Bone marrow (tissue), 2 donors: Measurements from ENCODE around the gene CDYL2.

Experiments used
- DNase-seq, 2 donors: peaks; one replicate each; lab custom pipeline; 2025; lab: John Stamatoyannopoulos, UW

The CDYL2 gene

DNA sequence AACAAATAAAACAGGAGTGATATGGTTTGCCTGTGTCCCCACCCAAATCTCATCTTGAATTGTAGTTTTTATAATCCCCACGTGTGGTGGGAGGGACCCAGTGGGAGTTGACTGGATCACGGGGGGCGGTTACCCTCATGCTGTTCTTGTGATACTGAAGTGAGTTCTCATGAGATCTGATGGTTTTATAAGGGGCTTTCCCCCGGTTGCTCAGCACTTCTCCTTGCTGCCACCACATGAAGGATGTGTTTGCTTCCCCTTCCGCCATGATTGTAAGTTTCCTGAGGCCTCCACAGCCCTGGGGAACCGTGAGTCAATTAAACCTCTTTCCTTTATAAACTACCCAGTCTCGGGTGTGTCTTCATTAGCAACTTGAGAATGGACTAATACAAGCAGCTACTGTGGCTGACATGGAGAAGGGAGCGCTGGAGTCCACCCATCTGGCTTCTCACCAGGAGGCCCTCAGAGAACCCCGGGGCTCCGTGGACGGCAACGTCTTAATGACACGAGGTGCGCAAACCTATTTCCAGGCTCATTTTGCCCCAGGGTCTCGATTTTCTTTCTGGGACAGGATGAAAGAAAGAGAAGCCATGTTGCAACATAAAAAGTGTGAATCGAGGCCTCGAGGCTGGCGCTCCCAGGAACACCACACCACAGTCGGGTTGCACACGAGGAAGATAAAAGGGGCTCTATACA, 134.1 kb downstream of the CDYL2 start:
- DNase-seq: peak; percentile 7 to 16

DNA sequence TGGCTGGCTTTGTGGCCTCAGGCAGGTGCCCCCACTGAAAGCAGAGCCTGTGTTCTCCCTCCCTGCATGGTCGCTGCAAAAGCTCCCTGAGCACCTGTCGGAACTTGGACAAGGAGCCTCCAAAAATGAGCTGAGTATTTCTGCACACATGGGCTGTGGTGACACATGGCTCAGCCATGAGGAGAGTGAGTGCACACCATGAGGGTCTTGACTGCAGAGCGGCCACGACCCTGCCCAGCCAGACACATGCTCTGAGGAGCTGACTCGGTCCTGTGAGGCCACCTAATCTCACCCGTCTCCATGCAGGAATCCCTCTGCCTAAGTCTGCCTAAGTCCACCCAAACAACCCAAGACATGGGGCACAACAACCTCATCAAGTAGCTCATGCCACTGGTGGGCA, 134.7 kb downstream of the CDYL2 start:
- no peak for DNase-seq

DNA sequence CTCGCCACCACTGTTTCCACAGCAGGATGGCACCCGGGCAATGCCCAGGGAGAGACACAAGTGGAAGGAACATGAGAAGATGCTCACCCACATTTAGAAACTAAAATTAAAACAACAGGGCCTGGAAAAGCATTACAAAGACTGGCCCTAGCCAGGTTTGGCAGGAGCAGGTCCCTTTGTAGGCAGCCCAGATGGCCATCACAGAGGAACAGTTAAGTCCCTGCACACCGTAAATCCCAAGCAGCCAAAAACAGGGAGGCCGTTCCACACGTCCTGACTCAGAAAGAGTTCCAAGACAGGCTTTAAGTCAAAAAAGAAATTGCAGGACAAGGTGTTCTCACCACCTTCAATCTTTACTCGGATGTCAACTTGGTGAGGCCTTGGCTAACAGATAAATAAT, 136.5 kb downstream of the CDYL2 start:
- no peak for DNase-seq

DNA sequence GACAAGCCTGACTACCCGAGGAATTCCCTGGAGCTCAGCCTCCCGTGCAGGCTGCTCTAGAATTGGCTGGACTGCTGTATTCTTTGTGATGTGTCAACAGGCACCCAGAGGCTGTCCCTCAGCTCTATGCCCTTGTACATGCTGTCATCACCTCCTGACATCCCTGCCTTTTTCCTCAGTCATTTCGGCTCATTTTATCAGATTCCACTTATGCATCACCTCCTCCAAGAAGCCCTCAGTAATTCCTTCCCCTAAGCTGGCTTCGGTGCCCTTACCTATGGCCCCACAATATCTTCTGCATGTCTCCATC, 137.2 kb downstream of the CDYL2 start:
- DNase-seq: no peak

DNA sequence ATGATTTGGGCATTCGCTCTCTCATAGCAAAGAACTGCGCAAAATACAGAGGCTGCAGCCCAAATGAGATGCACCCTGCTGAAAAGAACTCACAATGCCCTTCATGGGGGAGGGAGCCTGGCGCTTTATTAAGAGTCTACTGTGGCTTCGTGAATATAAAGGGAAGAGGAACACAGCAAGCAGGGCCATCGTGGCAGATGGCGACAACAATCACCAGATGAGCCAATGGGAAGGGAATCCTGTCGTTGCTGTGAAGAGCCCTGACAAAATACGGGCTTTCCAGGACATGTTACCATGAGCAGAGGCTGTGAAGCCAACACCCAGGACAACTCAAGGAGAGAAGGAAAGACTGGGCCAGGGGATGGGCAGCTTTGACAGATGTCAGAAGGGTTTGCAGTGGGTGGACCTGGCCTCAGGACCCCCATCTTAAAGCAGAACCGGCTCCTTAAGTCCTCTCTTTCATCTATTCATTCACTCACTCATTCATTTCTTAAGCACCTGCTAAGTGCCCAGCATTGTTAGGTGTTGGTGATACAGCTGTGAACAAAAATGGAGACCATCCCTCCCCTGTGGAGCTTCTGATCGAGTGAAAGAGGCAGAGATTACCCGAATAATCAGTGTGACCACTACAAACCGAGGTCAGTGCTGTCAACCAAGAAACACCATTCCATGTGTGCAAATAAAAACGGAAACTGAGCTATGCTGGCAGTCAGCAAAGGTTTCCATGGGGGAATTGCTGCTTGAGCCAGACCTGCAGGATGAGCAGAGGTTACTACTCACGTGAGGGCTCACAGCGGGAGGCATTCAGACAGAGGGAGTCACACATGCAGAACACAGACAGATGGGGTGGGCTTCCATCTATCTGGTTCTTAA, 137.8 kb downstream of the CDYL2 start:
- no peak for DNase-seq

DNA sequence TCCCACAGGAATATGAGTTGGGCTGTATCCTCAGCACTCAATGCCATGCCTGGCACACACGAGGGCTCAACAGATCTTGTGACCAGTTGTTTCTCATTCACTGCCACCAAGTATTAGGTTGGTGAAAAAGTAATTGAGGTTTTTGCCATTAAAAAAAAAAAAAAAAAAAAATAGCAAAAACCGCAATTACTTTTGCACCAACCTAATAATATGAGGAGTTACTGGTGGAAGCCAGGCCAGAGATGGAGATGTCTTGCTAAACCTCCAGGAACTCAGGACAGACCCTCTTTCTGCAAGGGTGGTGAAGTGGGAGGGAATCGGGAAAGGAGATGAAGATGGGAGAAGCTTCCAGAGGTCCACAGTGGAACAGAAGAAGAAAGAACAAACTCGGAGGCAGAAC, 139.0 kb downstream of the CDYL2 start:
- DNase-seq: no peak

DNA sequence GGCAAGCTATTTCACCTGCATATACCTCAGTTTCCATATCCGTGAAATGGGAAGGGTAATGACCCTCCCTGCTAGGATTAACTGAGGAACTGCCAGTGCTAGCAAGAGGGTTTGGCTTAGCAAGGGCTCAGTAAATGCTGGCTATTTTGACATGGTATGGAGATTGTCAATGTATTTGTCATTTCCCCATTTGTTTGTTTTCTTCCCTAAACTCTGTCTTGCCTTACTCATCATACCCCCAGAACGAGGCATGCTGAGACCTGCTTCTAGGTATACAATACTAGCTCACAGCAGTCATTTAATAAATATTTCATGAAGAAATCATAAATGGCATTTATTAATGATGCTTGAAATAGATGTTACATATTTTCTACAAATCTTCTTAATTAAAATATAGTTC, 139.6 kb downstream of the CDYL2 start:
- DNase-seq: no peak

DNA sequence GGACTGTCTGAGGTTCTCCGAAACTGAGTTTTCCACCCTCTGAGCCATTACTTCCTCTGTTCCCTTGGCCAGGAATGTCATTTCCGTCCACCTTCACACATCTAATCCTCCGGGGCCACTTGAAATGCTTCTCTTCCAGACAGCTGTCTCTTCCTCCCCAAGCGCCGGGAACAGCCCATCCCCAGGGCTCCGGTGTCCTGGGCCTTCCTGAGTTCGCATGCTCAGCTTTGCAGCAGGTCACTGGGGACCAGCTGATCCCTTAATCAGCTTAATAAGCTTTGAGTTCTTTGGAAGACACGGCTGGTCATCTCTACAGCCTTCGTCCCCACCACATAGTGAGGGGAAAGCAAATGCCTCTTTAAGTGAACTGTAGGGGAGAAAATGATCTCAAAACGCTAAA, 140.2 kb downstream of the CDYL2 start:
- no peak for DNase-seq

DNA sequence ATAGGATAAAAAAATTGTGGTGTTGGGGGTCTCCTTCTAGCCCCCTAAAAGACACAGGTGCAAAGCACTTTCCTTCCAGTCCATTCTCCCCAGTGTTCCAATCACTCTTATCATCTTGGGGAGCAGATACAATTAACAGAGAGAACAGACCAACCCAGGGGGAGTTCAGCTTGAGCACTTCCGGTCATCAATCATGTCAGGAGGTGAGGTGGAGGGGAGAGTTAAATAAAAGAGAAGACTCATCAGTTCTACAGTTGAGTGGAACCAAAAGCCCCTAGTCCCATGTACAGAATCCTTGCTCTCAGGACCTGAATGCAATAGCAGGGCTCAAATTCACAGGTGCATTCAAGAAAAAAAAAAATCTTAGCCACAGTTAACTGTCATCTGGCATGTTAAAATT, 141.3 kb downstream of the CDYL2 start:
- no peak for DNase-seq

DNA sequence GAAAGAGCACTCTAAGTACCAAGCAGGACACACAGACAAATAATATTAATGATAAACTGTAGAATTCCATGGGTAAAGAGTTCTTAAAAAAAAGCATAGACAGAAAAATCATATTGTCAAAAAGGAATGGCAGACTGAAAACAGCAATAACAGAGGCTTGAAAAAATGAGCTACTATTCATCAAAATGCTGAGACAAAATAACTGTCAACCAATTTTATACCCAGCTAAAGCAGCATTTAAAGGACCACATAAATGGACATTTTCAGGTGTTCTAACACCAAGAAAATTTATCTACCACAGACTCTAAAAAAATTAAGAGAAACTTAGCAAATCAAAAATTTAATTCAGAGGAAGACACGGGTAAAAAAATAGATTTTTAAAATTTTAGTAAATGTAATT, 144.5 kb downstream of the CDYL2 start:
- no peak for DNase-seq

DNA sequence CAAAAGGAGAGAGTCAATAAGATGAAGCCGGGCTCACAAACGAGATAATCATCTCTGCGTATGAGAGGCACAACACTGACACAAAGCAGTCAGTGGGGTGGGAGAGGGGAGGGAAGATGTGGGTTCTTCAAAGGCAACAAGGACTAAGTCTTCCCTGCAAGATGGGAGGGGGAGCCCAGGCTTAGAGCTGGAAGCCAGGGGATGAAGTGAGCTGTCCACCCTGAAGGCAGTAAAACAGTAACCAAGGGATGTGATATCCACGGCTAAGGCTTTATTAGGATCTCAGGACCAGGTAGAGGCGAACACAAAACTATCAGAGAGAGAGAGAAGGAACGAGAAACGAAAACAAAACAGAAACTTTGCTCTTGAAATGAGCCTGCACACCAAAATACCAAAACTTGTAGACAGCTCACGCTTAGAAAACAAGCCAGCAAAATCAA, 147.7 kb downstream of the CDYL2 start:
- DNase-seq: no peak

DNA sequence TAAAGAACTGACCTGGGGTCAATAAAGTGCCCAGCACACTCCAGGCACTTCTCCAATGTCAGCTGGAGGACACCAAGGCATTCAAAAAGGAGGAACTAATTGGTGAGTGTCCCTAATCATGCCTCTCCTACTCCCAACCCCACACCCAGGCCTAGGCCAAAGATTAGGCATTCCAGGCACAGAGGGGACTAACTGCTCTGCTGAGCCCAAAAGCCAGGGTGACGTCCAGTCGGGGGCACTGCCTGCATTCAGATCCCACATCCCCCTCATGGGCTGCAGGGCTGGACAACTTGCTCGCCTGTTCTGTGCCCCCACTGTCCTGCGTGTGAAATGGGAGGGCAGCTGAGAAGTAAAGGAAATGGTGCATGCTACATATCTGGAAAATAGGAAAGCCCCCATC, 148.2 kb downstream of the CDYL2 start:
- DNase-seq: no peak

DNA sequence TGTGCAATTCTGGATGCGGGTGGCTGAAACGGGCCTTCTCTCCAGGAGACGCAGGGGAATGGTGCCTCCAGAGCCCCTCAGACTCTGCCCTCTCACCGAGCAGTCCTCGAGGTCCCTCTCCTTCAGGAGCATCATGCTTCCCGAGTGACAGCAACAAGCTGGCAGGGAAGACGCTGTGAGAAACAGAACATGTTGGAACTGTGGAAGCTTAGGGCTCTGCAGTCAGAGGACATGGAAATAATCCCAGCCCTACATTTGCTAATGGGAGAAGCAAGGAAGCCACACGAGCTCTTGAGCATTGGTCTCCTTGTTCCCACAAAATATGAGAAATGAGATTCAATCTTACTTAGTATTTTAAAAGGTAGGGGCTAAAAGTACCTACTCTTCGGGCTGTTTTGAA, 148.6 kb downstream of the CDYL2 start:
- DNase-seq: no peak

DNA sequence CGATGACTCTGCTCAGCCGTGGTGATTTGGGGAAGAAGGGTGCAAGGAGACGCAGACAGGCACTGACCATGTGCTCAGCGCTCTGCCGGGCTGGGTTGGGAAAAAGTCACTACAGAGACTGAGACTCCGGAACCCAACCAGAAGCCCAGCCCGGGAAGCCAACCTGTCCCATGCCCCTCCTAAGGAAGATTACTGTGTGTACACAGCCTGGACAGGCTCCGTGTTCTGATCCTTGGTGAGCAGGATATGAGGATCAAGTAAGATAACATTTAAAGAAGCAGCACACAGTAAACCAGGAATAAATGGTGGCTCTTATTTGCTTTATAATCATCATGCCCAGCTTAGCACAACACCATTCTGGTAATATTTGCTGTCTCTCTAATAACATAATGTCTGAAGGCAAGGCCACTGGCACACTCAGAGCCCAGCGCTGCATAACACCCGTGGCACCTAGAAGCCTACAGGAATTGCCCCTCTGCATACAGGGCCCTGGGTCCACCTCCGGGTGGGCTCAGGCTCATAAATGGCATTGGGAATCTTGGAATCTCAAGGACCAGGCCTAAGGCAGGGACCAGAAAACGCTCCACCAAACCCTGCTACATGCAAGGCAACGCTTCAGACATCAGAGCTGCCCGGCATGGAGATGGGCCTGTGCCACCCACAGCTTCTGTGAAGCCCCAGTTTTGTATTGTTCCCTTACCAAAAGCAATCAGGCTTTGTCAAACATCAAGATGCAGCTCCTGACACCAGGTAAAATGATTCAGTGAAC, 150.1 kb downstream of the CDYL2 start:
- no peak for DNase-seq

DNA sequence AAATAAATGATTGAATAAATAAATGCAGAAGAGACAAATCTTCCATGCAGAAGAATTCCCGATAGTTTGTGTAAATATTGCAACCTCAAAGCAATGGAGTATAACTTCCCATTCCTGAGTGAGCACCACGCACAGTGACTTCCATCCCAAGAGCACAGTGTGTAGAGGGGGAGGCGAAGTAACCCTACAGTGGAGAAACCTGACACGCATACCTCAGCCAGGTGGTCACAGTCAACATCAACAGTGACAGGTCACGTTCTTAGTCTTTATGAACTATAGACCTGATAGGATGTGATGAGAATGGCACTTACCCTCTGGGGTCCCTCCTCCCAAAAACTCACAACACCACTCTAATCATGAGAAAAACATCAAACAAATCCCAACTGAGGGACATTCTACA, 152.0 kb downstream of the CDYL2 start:
- DNase-seq: no peak

DNA sequence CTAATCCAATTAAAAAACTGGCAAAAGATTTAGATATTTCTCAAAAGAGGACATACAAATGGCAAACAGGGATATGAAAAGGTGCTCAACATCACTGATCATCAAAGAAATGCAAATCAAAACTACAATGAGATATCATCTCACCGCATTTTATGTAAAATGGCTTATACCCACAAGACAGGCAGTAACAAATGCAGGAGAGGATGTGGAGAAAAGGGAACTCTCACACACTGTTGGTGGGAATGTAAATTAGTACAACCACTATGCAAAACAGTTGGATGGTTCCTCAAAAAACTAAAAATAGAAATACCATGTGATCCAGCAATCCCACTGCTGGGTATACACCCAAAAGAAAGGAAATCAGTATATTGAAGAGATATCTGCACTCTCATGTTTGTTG, 154.1 kb downstream of the CDYL2 start:
- peak in 1 of 2 donors; percentile 8 for DNase-seq

DNA sequence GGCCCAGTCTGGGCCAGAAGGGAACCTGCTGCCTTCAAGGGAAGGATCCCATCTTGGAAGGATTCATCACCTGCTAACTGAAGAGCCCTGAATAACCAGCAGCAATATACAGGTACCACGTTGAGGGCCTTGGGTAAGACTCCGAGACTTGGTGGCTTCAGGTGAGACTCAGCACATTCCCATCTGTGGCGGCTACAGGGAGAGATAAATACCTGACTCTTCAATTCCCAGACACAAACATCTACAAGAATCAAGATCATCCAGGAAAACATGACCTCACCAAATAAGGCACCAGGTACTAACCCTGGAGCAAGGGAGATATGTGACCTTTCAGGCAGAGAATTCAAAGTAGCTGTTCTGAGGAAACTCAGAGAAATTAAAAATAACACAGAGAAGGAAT, 164.1 kb downstream of the CDYL2 start:
- DNase-seq: no peak

DNA sequence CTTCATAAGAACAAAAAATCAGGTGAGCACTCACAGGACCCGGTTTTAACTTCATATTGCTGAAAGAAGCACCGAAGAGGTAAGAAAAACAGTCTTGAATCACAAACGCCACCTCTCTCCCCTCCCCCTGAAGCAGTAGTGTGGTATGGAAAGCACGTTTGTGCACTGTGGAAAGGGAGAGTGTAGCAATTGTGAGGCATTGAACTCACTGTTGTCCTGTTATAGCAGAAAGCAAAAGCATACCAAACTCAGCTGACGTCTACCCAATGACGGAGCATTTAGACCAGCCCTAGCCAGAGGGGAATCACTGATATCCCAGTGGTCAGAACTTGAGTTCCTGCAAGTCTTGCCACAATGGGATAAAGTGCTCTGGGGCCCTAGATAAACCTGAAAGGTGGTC, 164.8 kb downstream of the CDYL2 start:
- no peak for DNase-seq

DNA sequence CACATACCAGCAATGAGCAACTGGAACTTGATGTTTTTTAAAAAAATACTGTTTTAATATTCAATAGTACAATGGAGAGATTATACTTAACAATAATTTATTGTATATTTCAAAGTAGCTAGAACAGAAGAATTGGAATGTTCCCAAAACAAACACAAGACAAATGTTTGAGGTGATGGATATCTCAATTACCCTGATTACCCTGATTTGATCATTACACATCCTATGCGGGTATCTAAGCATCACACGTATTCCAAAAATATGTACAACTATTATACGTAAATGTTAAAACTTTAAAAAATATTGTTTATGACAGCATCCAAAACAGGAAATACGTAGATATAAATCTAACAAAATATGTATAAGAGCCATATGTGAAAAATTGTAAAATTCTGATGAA, 166.8 kb downstream of the CDYL2 start:
- DNase-seq: no peak

DNA sequence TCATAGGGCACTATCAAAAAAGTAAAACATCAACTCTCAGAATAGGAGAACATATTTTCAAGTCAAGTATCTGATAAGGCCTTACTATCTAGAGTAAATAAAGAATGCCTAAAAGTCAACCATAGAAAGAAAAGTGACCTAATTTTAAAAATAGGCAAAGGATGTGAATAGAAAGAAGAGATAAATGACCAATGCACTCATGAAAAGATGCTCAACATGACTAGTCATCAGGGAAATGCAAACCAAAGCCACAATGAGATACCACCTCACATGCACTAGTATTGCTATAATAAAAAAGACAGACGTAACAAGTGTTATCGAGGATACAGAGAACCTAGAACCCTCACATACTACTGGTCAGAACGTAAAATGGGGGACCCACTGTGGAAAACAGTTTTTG, 172.8 kb downstream of the CDYL2 start:
- DNase-seq: no peak

DNA sequence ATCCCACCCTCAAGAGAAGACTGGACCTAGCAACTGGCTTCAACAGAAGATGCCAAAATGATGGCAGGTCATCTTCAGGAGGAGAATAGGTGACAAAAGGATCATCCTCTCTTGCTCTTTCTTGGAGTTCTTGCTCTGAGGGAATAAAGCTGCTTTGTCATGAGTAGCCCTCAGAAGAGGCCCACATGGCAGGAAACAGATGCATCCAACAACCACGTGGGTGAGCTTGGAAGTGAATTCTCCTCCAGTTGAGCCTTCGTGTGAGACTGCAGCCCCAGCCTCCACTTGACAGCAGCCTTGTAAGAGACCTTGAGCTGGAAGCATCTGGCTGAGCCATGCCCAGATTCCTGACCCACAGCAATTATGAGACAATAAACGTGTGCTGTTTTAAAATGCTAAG, 176.1 kb downstream of the CDYL2 start:
- DNase-seq: no peak

DNA sequence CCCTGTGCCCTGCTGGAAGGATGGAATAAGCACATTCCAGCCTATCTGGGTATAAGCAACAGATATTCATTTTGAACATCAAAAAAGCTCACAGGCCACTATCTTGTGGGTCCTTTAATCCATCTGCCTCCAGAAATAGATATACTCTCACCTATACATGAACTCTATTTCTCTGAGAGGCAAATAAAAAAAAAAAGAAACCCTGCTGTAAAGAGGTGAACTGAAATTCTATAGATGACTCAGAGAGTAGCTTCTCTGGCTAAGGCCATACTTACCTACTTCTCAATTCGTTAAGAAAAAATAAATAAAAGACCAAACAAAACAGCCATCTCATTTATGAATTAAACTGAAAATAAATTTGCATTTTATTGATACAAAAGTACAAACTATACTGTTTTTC, 177.3 kb downstream of the CDYL2 start:
- DNase-seq: no peak

DNA sequence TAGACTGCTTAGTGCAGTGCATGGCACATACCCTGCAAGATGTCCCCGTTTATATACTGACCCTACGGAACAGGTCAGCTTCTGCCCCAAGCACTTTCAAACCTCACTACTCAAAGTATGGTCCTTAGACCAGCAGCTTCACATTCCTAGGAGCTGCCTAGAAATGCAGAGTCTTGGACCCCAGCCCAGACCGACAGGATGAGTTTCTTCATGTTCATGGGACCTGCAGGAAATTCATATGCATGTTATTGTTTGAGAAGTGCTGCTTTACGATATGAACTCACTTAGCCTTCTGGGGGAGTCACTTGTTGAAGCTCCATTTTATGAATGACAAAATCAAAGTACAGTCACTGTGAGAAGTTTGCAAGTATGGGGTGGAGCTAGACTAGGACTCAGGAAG, 181.0 kb downstream of the CDYL2 start:
- DNase-seq: no peak
